Gastroesophageal sphincter (tissue), 3 donors: ENCODE data around the gene ARHGEF4.

ENCODE experiments used
- CTCF ChIP-seq, 4 experiments: fragments of 200-600 bp in 2 of 4; fragments of 450-650 bp in 2 of 4; sonication (generic) in 1 of 4; IDR thresholded peaks; one replicate each; pipeline ENCODE4 v1.5.1; 2017 to 2019; ENCODE audit warnings: antibody characterized with exemption in 4 of 4, mild to moderate bottlenecking in 2 of 4, moderate library complexity in 2 of 4
- EP300 ChIP-seq: sonication (generic); formaldehyde crosslinking; IDR thresholded peaks from one replicate; pipeline ENCODE4 v1.6.1; 2017; ENCODE audit warnings: antibody characterized with exemption, mild to moderate bottlenecking
- POLR2A ChIP-seq, 2 donors: fragments of 450-650 bp; IDR thresholded peaks; one replicate each; pipeline ENCODE4 v1.6.1; 2017; ENCODE audit warnings: antibody characterized with exemption in 2 of 2, mild to moderate bottlenecking in 2 of 2, moderate library complexity in 1 of 2

GRCh38 chr2:131063501-131064283 lies 227.0 kb downstream of the ARHGEF4 start:
- TF ChIP-seq EP300 = no peak
- TF ChIP-seq CTCF (IDR thresholded peaks at IDR 0.05) = no peak
- no peak for TF ChIP-seq POLR2A (IDR thresholded peaks at IDR 0.05)
